Activated T-cell treated with anti-CD3 and anti-CD28 coated beads, Interleukin-2, amount 50 U/mL, for 24 hours (primary cell): ENCODE data around the gene MOK.
"Not testable (repeated sequence)": the region's sequence is repeated elsewhere in the genome, so short reads cannot be mapped to it uniquely, and the experiment has no call there.

ENCODE experiments used
- DNase-seq: peaks from one replicate; pipeline ENCODE4 v3.0.0-alpha.2; 2020
- H3K27ac Mint-ChIP-seq: 2 replicates; pipeline ENCODE4 v1.8.0; 2020; ENCODE audit warnings: mild to moderate bottlenecking, mixed read lengths
- H3K27me3 Mint-ChIP-seq: 2 replicates; pipeline ENCODE4 v1.8.0; 2020; ENCODE audit warnings: mixed read lengths
- H3K36me3 Mint-ChIP-seq: 2 replicates; pipeline ENCODE4 v1.8.0; 2020; ENCODE audit warnings: low read depth, mixed read lengths
- H3K4me1 Mint-ChIP-seq: 2 replicates; pipeline ENCODE4 v1.8.0; 2020; ENCODE audit warnings: low read depth, mixed read lengths
- H3K4me3 Mint-ChIP-seq: 2 replicates; pipeline ENCODE4 v1.8.0; 2020; ENCODE audit warnings: mild to moderate bottlenecking, moderate library complexity, mixed read lengths
- H3K9me3 Mint-ChIP-seq: 2 replicates; pipeline ENCODE4 v1.8.0; 2020; ENCODE audit warnings: mixed read lengths

The MOK gene

DNA sequence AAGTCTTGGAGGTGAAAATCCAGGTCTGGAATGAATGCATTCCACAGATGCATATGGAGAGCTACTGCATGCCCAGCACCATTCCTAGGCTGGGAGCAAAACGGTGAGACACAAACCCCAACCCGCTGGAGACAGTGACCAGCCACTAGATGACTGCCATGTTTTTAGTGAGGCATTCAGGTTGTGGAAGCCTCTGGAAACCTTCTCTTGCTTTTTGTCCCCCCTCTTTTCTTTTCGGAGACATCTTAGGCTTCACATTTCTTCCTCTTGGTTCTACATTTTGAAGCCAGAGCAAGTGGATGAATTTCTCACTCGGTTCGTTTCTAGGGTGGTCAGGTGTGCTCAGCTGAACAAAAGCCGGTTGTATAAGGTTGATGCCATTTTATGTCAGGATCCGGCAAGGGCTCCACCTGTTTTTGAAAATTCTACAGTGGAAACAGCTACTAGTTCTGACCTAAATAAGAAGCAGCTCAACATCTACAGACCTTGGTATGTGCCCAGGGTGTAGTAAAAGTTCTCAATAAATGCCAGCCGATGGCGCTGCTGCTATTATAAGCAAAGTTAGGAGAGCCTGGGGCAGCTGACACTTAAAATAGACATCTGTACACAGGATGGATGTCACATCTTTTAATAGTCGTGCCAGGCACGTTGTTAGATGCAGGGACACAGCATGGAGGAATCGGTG, 12.7 kb upstream of the MOK start:
- H3K27me3 Mint-ChIP-seq: no peaks in the 10 kb centered on the region
- peaks cover 70% of the 10 kb centered on the region for H3K4me1 Mint-ChIP-seq
- no peaks in the 10 kb centered on the region for H3K9me3 Mint-ChIP-seq
- DNase-seq: no peak
- H3K27ac Mint-ChIP-seq: peak overlapping the region; percentile 95
- H3K36me3 Mint-ChIP-seq: peaks cover 22% of the 10 kb centered on the region
- H3K4me3 Mint-ChIP-seq: peak overlapping the region; percentile 85

DNA sequence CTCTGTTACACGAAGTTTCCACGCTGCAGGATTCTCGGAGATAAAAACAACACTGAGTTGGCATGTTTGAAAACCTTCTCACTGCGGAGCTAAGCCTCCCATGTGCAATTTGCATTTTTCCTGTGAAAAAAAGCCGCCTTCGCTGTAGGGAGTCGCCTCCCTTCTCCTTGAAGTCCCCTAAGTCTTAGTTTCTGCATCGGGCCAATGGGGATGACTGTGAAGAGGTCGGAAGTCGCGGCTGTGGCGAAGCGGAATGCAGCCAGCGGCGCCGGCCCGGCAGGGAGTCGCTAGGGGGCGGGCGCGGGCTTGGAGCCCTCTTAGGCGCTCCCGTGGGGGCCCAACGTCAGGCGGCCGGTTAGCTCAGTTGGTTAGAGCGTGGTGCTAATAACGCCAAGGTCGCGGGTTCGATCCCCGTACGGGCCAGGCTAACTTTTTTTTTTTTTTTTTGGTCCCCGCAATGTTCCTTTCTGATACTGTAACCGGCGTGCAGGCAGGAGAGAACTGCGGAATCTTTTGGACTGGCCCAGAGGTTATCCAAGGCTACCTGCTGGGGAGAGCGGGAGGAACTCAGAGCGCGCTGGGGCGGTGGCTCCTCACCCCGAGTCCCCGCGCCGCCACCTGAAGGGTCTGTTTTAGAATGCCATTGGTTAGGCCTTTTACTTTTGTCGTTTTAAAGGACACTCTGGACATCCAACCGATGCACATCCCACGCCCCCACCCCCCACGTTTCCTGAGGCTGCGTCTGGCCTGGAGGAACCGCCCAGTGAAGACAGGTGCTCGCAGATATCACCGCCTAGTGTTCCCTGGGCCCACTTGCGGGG, 12.0 kb upstream of the MOK start:
- peaks cover 15% of the 10 kb centered on the region for H3K36me3 Mint-ChIP-seq
- H3K4me1 Mint-ChIP-seq: peaks cover 67% of the 10 kb centered on the region
- H3K9me3 Mint-ChIP-seq: no peaks in the 10 kb centered on the region
- H3K4me3 Mint-ChIP-seq: peak overlapping the region; percentile 85
- peak; percentile 100 for DNase-seq
- no peaks in the 10 kb centered on the region for H3K27me3 Mint-ChIP-seq
- H3K27ac Mint-ChIP-seq: peak overlapping the region; percentile 95

DNA sequence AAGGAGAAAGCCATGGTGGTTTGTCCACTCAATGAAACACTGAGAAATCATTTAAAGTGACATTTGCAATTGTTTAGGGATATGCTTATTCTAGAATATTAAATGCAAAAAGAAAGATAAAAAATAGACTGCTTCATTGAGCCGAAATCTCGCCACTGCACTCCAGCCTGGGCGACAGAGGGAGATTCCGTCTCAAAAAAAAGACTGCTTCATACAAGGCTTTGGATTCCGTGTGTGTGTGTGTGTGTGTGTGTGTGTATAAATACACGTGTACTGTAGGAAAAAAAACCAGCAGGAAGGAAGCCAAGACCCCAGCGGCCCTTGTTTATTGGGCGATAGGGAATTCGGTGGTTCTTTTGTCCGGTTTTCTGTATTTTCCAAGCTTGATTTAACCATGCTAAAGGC, 11.4 kb upstream of the MOK start:
- Mint-ChIP-seq H3K9me3 (no peaks in the 10 kb centered on the region), H3K4me3 (peak overlapping the region; percentile 85), H3K36me3 (peaks cover 9% of the 10 kb centered on the region), H3K27ac (peak overlapping the region; percentile 95), H3K4me1 (peaks cover 61% of the 10 kb centered on the region), H3K27me3 (no peaks in the 10 kb centered on the region)
- no peak for DNase-seq

DNA sequence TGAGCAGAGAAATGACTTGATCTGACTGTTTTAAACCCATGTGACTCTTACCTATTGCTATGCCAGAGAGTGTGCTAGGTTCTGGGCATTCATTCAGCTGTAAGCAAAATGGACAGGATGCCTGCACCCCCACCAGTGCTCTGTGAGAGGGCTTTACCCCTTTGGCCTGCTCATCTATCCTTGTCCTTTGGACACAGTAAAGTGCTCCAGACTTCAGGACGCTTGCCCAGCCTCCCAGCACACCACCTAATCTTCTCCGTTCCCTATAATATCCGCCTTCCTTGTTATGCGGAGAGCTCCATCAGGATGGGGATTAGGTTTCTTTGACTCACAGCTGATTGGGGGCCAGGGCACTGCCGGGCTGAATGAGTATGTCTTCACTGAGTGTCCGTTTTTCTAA, 10.2 kb upstream of the MOK start:
- no peak overlapping the region for H3K27ac Mint-ChIP-seq
- no peak for DNase-seq
- H3K4me3 Mint-ChIP-seq: peak overlapping the region; percentile 81
- no peaks in the 10 kb centered on the region for H3K27me3 Mint-ChIP-seq
- peaks cover 4% of the 10 kb centered on the region for H3K36me3 Mint-ChIP-seq
- peaks cover 52% of the 10 kb centered on the region for H3K4me1 Mint-ChIP-seq
- H3K9me3 Mint-ChIP-seq: no peaks in the 10 kb centered on the region

DNA sequence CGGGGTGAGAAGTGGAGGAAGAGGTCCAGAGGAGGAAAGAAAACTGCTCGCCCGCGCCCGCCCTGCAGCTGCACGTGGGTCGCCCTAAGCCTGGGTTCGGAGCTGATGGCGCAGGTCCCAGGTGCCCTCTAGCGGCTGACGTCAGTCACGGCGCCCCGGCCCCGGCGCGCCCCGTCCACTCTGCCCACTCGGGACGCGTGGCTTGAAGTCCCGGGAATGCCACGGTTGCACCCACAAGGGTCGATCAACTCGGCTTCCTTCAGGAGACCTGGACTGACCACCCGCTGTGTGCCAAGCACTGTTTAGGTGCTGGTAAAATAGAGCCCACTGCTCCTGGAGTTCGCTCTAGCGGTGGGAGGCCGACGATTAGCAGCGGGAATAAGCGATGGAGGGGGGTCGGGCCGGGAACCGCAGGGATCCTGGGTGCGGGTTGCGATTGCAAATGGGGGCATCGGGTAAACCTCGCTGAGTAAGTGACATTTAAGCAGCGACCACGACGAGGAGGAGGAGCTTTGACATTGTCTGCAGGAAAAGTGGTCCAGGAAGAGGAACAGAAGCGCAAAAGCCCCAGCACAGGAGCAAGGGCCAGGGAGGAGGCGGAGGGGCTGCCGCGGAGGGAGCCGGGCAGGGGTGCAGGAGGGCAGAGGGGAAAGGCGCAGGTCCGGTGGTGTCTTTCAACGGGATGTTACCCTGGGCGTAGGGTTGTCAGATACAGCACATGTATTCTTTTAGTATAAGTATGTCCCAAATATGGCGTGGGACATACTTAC, 9.5 kb upstream of the MOK start:
- H3K36me3 Mint-ChIP-seq: peaks cover 3% of the 10 kb centered on the region
- peak overlapping the region; percentile 81 for H3K4me3 Mint-ChIP-seq
- no peaks in the 10 kb centered on the region for H3K27me3 Mint-ChIP-seq
- peak; percentile 88 for DNase-seq
- H3K4me1 Mint-ChIP-seq: peaks cover 52% of the 10 kb centered on the region
- peak overlapping the region; percentile 76 for H3K27ac Mint-ChIP-seq
- H3K9me3 Mint-ChIP-seq: no peaks in the 10 kb centered on the region

DNA sequence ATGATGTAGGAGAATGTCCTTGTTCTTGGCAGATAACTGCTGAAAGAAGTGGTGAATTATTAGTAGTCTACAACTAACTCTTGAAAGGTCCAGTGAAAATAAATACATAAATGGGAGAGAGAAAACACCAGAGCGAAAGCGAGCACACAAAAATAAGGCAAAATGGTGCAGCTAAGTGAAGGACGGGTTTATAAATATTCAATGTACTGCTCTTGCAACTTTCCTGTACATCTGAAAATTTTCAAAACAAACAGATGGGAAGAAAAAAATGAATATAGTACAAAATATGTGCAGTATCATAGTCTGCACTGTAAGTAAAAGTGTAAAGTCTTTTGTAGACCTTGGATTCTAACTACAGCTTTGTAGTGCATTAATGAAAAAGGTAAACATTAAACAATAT, 1.3 kb downstream of the MOK start:
- Mint-ChIP-seq H3K36me3 (peaks cover 3% of the 10 kb centered on the region), H3K9me3 (no peaks in the 10 kb centered on the region), H3K4me1 (peaks cover 12% of the 10 kb centered on the region), H3K27me3 (no peaks in the 10 kb centered on the region), H3K27ac (no peak overlapping the region), H3K4me3 (no peak overlapping the region)
- DNase-seq: no peak

DNA sequence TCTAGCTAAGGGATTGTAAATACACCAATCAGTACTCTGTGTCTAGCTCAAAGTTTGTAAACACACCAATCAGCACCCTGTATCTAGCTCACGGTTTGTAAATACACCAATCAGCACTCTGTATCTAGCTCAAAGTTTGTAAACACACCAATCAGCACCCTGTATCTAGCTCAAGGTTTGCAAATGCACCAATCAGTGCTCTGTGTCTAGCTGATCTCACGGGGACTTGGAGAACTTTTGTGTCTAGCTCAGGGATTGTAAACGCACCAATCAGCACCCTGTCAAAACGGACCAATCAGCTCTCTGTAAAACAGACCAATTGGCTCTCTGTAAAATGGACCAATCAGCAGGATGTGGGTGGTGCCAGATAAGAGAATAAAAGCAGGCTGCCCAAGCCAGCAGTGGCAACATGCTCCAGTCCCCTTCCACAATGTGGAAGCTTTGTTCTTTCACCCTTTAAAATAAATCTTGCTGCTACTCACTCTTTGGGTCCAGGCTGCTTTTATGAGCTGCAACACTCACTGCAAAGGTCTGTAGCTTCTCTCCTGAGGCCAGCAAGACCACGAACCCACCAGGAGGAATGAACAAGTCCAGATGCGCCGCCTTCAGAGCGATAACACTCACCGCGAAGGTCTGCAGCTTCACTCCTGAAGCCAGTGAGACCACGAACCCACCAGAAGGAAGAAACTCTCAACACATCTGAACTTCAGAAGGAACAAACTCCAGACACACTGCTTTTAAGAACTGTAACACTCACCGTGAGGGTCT, 6.5 kb downstream of the MOK start:
- not testable (repeated sequence) for H3K27ac Mint-ChIP-seq, H3K4me1 Mint-ChIP-seq, H3K9me3 Mint-ChIP-seq, DNase-seq, H3K36me3 Mint-ChIP-seq, H3K27me3 Mint-ChIP-seq
- peak overlapping the region; percentile 49 for H3K4me3 Mint-ChIP-seq

DNA sequence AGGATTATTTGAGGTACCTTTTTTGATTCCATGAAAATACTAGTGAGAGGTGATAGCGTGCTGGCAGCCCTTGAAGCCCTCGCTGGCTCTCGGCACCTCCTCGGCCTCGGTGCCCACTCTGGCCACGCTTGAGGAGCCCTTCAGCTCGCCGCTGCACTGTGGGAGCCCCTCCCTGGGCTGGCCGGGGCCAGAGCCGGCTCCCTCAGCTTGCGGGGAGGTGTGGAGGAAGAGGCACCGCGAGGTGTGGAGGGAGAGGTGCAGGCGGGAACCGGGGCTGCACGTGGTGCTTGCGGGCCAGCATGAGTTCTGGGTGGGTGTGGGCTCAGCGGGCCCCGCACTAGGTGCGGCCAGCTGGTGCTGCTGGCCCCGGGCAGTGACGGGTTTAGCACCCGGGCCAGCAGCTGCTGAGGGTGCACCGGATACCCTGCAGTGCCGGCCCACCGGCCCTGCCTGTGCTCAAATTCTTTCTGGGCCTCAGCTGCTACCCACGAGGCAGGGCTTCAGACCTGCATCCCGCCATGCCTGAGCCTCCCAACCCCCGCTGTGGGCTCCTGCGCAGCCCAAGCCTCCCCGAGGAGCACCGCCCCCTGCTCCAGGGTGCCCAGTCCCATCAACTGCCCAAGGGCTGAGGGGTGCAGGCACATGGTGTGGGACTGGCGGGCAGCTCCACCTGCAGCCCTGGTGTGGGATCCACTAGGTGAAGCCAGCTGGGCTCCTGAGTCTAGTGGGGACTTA, 7.4 kb downstream of the MOK start:
- Mint-ChIP-seq H3K27me3 (no peaks in the 10 kb centered on the region), H3K36me3 (no peaks in the 10 kb centered on the region), H3K4me3 (no peak overlapping the region), H3K27ac (no peak overlapping the region), H3K9me3 (no peaks in the 10 kb centered on the region), H3K4me1 (peaks cover 3% of the 10 kb centered on the region)
- DNase-seq: no peak

DNA sequence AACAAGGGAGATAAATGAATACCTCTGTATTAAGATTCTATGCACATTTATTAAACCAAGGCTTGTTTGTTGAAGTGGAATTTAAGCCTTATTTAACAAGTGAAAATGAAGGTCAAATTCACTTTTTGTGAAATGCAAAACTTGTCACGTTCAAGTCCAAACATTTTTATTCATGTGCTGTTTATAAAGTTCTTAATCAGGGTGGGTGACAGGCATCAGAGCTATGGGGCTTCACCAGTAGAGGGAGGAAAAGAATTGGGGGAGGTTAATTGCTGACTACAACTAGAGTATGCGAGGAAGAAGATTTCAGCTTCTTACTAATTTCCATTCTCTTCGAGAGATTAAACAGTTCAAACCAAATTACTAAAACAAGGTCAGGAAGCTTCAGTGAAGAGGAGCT, 9.7 kb downstream of the MOK start:
- H3K27ac Mint-ChIP-seq: no peak overlapping the region
- no peak overlapping the region for H3K4me3 Mint-ChIP-seq
- DNase-seq: no peak
- H3K36me3 Mint-ChIP-seq: no peaks in the 10 kb centered on the region
- H3K9me3 Mint-ChIP-seq: no peaks in the 10 kb centered on the region
- H3K4me1 Mint-ChIP-seq: peaks cover 3% of the 10 kb centered on the region
- no peaks in the 10 kb centered on the region for H3K27me3 Mint-ChIP-seq

DNA sequence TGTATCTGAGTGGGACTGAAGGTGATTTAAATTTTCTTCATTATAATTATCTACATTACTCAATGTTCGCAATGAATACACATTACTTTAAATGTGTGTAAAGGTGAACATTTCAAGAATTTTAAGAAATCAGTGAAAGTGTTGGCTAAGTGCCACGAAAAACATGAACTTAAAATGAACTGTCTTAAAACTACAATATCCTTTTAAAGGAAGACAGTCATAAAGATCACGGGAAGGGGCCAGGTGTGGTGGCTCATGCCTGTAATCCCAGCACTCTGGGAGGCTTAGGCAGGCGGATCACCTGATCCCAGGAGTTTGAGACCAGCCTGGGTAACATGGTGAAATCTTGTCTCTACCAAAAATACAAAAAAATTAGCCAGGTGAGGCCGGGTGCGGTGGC, 11.2 kb downstream of the MOK start:
- H3K27me3 Mint-ChIP-seq: no peaks in the 10 kb centered on the region
- no peak overlapping the region for H3K4me3 Mint-ChIP-seq
- no peaks in the 10 kb centered on the region for H3K9me3 Mint-ChIP-seq
- peaks cover 3% of the 10 kb centered on the region for H3K4me1 Mint-ChIP-seq
- no peak overlapping the region for H3K27ac Mint-ChIP-seq
- no peaks in the 10 kb centered on the region for H3K36me3 Mint-ChIP-seq
- DNase-seq: no peak

DNA sequence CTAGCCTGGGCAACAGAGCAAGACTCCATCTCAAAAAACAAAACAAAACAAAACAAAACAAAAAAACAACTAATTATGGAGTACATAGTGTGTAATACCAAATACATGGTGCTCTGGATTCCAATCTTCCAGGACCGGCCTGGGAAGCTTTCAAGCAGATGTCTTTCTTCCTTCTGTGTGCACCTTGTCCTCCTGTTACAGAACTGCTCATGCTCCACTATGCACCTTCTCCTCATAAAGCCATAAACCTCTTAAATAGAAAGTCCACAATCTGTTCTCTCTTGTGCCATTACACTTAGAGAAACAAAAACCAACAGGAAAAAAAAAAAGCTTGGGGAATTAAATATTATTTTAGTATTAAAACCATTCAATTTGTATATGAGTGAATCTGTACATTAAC, 12.5 kb downstream of the MOK start:
- Mint-ChIP-seq H3K9me3 (no peaks in the 10 kb centered on the region), H3K27me3 (no peaks in the 10 kb centered on the region), H3K27ac (no peak overlapping the region), H3K36me3 (no peaks in the 10 kb centered on the region), H3K4me3 (no peak overlapping the region), H3K4me1 (no peaks in the 10 kb centered on the region)
- DNase-seq: no peak

DNA sequence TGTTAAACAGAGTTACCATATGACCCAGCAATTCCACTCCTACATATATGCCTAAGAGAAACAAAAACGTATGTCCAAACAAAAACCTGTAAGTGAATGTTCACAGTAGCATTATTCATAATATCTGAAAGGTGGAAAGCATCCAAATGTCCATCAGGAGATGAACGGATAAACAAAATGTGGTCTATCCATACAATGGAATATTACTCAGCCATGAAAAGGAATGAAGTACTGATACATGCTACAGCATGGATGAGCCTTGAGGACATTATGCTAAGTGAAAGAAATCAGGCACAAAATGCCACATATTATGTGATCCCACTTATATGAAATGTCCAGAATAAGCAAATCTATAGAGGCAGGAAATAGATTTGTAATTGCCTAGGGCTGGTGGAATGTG, 16.8 kb downstream of the MOK start:
- Mint-ChIP-seq H3K36me3 (no peaks in the 10 kb centered on the region), H3K4me3 (no peak overlapping the region), H3K9me3 (no peaks in the 10 kb centered on the region), H3K4me1 (no peaks in the 10 kb centered on the region), H3K27ac (no peak overlapping the region), H3K27me3 (no peaks in the 10 kb centered on the region)
- DNase-seq: no peak

DNA sequence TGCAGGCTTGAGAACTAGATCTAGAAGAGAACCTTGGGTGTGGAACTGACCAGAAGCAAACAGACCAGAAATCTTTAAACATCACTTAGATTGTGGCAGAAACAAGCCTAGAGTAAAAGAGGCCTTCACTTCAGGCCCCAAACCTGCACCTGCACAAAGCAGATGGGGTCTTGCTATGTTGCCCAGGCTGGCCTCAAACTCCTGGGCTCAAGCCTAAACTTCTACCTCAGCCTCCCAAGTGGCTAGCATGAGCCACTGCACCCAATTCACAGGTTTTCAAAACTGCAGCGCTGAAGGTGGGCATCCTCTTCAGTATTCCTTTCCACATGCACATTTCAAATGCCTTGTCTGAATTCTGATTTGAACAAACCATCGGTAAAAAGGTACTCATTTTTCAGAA, 19.9 kb downstream of the MOK start:
- no peak overlapping the region for H3K4me3 Mint-ChIP-seq
- H3K27me3 Mint-ChIP-seq: no peaks in the 10 kb centered on the region
- H3K9me3 Mint-ChIP-seq: no peaks in the 10 kb centered on the region
- H3K4me1 Mint-ChIP-seq: peaks cover 3% of the 10 kb centered on the region
- DNase-seq: no peak
- H3K36me3 Mint-ChIP-seq: no peaks in the 10 kb centered on the region
- H3K27ac Mint-ChIP-seq: no peak overlapping the region

DNA sequence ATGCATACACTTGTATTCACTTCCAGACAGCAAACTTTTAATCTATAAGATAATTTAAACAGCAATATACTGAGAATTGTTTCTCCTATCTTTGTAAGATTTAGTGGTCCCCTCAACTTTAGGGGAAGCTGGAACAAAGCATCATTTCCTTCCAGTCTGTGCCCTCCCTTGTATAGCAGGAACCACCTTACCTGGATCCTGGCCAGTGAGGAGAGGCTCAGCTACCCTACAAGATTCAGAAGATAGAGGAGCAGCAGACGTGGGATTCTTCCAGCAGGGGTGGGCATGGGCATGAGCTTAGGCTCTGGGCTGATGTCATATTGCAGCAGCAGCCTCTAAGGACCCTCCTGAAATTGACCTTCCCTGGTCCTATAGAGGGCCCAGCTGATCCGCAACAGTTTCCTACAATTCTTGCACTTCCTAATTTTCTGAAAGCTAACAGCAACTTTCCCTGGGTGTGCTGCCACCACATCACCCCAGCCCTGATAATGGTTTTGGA, 21.3 kb downstream of the MOK start:
- no peaks in the 10 kb centered on the region for H3K9me3 Mint-ChIP-seq

More for the DNA sequence above, 21.3 kb downstream of the MOK start:
- H3K4me3 Mint-ChIP-seq: no peak overlapping the region
- no peak overlapping the region for H3K27ac Mint-ChIP-seq
- DNase-seq: no peak
- peaks cover 10% of the 10 kb centered on the region for H3K4me1 Mint-ChIP-seq
- no peaks in the 10 kb centered on the region for H3K27me3 Mint-ChIP-seq
- no peaks in the 10 kb centered on the region for H3K36me3 Mint-ChIP-seq
